Measurements from ENCODE around the gene GGA1.

- TF ChIP-seq CTCF (IDR thresholded peaks at IDR 0.05) = no peak
- TF ChIP-seq REST (IDR thresholded peaks at IDR 0.05; ENCODE audit: low read depth, low read length) = no peak
- TF ChIP-seq RAD21 (IDR thresholded peaks at IDR 0.05; ENCODE audit: low read length) = no peak
- no peak for TF ChIP-seq JUND (IDR thresholded peaks at IDR 0.05)
- no peak for TF ChIP-seq RCOR1 (IDR thresholded peaks at IDR 0.05; ENCODE audit: low read length)
- no peak for TF ChIP-seq POLR2AphosphoS5 (IDR thresholded peaks at IDR 0.05; ENCODE audit: low read depth, low read length)
- no peak for TF ChIP-seq TEAD4 (IDR thresholded peaks at IDR 0.05; ENCODE audit: borderline replicate concordance, insufficient read depth)
Observed at GRCh38 chr22:37630839-37631435, 22.3 kb downstream of the GGA1 start.
